Prostate gland (tissue), 2 donors: ENCODE data around the gene ABTB2. TPM values are rescaled to one million over a fixed set of nuclear protein-coding genes. Genes with fewer than 3 reads are reported as not detected.

Source experiments
- DNase-seq: peaks from one replicate; pipeline ENCODE4 v3.0.0-alpha.2; 2019; ENCODE audit warnings: low spot score
- H3K27ac ChIP-seq, 2 donors: fragments of 200-600 bp; sonication (generic); 2 replicates each; pipeline ENCODE4 v1.5.1; 2017 to 2019
- H3K27me3 ChIP-seq: fragments of 200-600 bp; sonication (generic); replicated peaks from 2 replicates; pipeline ENCODE4 v1.5.1; 2019; ENCODE audit not compliant: insufficient read depth
- H3K36me3 ChIP-seq, 2 donors: fragments of 200-600 bp; sonication (generic); 1 replicate in 1 of 2; 2 replicates in 1 of 2; pipeline versions ENCODE4 v1.5.1 to v1.8.1; 2017 to 2019
- H3K4me1 ChIP-seq: fragments of 200-600 bp; sonication (generic); replicated peaks from 2 replicates; pipeline ENCODE4 v1.5.1; 2019
- H3K4me3 ChIP-seq, 2 donors: fragments of 200-600 bp; sonication (generic); 2 replicates each; pipeline ENCODE4 v1.5.1; 2017 to 2019
- H3K9me3 ChIP-seq: fragments of 200-600 bp; sonication (generic); 2 replicates; pipeline ENCODE4 v1.5.1; 2017
- POLR2A ChIP-seq: fragments of 450-650 bp; IDR thresholded peaks from one replicate; pipeline ENCODE4 v1.6.1; 2016; ENCODE audit warnings: antibody characterized with exemption, mild to moderate bottlenecking
- POLR2AphosphoS5 ChIP-seq: sonication (generic); formaldehyde crosslinking; IDR thresholded peaks from one replicate; pipeline ENCODE4 v1.6.1; 2017; ENCODE audit warnings: antibody characterized with exemption
- WGBS: methylation state at CpG from one replicate; pipeline ENCODE4 v1.1.5; 2018; 5-methylcytosine and 5-hydroxymethylcytosine counted together
- intact Hi-C: fragments of 100-400 bp; cut with DNase I; formaldehyde crosslinking; loops from one replicate; pipeline ENCODE4 v1.14.2; 2022
- total RNA-seq, 2 donors: library from RNA; depleted of rRNA; stranded (reverse); fragments of >200 nt; gene quantifications; one replicate each; pipeline ENCODE4 v1.1.0, GENCODE V29; 2016
- TF ChIP-seq, protein P1 (sequence below), 4 experiments: fragments of 200-600 bp in 2 of 4; fragments of 450-650 bp in 2 of 4; sonication (generic) in 2 of 4; IDR thresholded peaks; 1 replicate in 3 of 4; 2 replicates in 1 of 4; pipeline ENCODE4 v1.5.1; 2016 to 2019; ENCODE audit warnings: antibody characterized with exemption in 4 of 4, mild to moderate bottlenecking in 2 of 4, moderate library complexity in 2 of 4

Gene ABTB2
- total RNA-seq, 2 donors from 2014 or later, result 3.0 to 13.7 TPM

DNA sequence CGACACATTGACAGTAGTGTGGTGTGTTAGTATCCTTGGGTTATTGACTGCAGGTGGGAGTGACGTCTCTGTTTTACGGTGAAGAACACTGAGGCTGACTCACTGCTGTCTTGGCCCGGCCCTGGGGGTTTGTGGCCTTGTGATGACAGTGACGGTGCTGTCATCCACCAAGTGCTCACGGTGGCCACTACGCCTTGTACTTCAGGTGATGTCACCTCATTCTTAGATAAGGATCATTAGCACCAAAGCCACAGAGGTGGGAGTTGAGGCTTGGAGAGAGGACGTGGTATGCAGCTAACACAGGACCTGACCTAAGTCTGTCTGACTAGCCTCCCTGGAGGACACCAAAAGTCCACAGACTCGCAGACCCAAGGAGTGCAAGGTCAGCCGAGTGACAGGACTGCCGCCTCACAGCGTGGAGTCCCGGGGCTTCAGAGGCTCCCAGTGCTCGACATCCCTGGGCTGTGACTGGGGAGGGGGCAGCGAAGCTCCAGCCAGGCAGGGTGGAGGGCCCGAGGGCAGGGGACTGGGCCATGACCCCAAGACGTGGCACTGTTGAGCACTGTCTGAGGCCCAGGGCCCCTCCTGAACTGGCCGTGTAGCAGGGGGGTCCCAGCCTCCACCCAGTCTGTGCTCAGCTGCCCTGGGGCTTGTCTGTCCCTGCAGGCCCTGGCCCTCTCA, 195.9 kb downstream of the ABTB2 start:
- H3K27ac ChIP-seq, result no peak overlapping the region
- no peaks in the 10 kb centered on the region for H3K9me3 ChIP-seq
- TF ChIP-seq POLR2AphosphoS5 (no peak), POLR2A (no peak)
- TF ChIP-seq, protein P1, sequence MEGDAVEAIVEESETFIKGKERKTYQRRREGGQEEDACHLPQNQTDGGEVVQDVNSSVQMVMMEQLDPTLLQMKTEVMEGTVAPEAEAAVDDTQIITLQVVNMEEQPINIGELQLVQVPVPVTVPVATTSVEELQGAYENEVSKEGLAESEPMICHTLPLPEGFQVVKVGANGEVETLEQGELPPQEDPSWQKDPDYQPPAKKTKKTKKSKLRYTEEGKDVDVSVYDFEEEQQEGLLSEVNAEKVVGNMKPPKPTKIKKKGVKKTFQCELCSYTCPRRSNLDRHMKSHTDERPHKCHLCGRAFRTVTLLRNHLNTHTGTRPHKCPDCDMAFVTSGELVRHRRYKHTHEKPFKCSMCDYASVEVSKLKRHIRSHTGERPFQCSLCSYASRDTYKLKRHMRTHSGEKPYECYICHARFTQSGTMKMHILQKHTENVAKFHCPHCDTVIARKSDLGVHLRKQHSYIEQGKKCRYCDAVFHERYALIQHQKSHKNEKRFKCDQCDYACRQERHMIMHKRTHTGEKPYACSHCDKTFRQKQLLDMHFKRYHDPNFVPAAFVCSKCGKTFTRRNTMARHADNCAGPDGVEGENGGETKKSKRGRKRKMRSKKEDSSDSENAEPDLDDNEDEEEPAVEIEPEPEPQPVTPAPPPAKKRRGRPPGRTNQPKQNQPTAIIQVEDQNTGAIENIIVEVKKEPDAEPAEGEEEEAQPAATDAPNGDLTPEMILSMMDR (IDR thresholded peaks at IDR 0.05), result no peak
- 80% methylated on average over 11 of the region's 18 CpGs for WGBS
- H3K4me3 ChIP-seq, result no peak overlapping the region
- intact Hi-C loops, result no loop called here
- DNase-seq, result no peak
- peaks cover 4% of the 10 kb centered on the region for H3K4me1 ChIP-seq
- no peaks in the 10 kb centered on the region for H3K27me3 ChIP-seq
- no peaks in the 10 kb centered on the region for H3K36me3 ChIP-seq

DNA sequence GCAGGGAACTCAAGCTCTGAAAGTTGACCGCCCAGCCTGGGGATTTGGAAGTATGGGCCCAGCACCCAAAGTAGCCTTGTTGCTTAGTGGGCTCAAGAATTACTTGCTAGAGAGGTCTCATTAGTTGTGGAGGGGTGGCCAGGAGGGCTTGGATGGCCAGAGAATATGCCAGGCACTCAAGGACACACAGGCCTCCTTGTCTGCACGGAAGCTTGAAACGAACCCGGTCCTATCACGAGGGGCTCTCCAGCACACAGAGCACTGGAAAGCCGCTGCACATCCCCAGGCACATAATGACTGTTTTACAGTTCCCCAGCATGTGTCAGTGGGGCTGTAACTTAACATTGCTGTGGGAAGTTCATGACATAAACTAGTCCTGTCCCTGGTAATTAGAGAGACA, 196.4 kb downstream of the ABTB2 start:
- TF ChIP-seq POLR2A, result no peak
- TF ChIP-seq, protein P1 (IDR thresholded peaks at IDR 0.05), result no peak
- TF ChIP-seq POLR2AphosphoS5, result no peak
- Histone ChIP-seq H3K9me3 (no peaks in the 10 kb centered on the region), H3K4me1 (peaks cover 4% of the 10 kb centered on the region), H3K36me3 (no peaks in the 10 kb centered on the region), H3K27me3 (no peaks in the 10 kb centered on the region), H3K27ac (no peak overlapping the region), H3K4me3 (no peak overlapping the region)
- WGBS, result 86% methylated on average over 6 of the region's 6 CpGs
- no peak for DNase-seq
- intact Hi-C loops, result no loop called here

DNA sequence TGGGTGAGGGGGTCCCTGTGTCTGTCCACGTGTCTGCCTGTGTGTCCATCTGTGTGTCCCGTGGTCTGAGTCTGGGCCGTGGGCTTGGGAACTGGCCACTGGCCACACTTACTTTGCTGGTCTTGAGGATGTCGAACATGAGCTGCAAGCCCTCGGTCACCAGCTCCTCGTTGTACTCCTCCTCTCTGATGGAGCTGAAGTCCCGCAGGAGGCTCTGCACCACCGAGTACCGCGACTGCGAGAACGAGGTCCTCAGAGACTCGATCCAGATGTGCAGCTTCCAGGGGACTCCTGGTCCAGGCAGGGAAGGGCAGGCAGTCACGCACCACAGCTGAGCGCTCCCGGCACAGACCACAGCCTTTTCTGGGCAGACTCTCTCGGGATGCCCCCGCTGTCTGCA, 197.0 kb downstream of the ABTB2 start:
- H3K9me3 ChIP-seq, result no peaks in the 10 kb centered on the region
- H3K27ac ChIP-seq, result no peak overlapping the region
- no peak overlapping the region for H3K4me3 ChIP-seq
- H3K36me3 ChIP-seq, result no peaks in the 10 kb centered on the region
- TF ChIP-seq, protein P1 (IDR thresholded peaks at IDR 0.05), result no peak
- TF ChIP-seq POLR2AphosphoS5, result no peak
- WGBS, result 72% methylated on average over 18 of the region's 18 CpGs
- no peak for DNase-seq
- intact Hi-C loops, result no loop called here
- H3K4me1 ChIP-seq, result peaks cover 5% of the 10 kb centered on the region
- H3K27me3 ChIP-seq, result no peaks in the 10 kb centered on the region

DNA sequence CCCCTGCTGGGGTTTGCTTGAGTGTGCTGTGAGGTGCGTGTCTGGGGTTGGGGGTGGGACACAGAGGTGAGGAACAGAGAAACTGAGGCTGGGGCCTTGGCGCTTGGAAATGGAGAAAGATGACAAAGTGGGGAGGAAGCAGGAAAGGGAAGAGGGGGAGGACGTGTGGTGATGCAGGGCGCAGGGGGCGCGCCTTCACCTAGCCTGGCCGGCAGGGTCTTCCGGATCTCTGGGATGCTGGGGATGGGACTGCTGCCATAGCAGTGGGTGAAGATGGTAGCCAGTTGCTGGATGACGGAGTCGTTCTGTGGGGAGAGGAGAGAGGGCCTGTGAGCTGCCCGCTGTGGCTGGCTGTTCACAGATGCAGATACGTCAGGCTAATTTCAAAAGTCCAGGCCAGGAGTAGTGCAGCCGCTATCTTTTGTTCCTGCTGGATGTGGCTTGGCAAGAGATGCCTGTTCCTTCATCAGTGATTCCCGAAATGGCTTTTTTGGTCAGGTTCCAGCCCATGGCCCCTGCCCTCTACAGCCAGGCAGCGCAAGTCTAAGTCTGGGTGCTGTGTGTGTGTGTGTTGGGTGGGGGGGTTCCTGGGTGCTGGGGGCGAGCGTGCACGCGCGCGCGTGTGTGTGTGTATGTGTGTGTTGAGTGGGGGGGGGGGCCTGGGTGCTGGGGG, 197.6 kb downstream of the ABTB2 start:
- Histone ChIP-seq H3K27ac (no peak overlapping the region), H3K4me3 (no peak overlapping the region), H3K9me3 (no peaks in the 10 kb centered on the region), H3K27me3 (no peaks in the 10 kb centered on the region), H3K36me3 (no peaks in the 10 kb centered on the region), H3K4me1 (peaks cover 9% of the 10 kb centered on the region)
- 77% methylated on average over 21 of the region's 22 CpGs for WGBS
- no peak for DNase-seq
- intact Hi-C loops, result no loop called here
- TF ChIP-seq POLR2A (no peak), POLR2AphosphoS5 (no peak)
- TF ChIP-seq, protein P1 (IDR thresholded peaks at IDR 0.05), result no peak

DNA sequence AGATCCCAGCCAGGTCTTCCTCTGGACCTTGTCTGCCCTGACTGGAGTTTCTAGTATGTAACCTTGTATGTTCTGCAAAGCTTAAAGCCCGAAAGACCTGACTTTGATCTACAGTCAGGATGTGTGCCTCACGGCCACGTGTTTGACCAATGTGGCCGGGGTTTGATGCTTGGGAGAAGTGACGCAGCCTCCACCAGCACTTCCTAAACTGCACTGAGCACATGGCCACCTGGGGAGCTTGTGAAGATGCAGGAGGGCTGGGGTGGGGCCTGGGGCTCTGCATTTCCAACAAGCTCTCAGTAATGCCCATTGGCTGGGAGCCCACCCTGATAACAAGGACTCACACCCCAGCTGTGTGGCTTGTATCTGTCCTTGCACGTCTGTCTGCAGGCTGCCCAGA, 199.1 kb downstream of the ABTB2 start:
- 77% methylated on average over 6 of the region's 6 CpGs for WGBS
- intact Hi-C loops, result no loop called here
- Histone ChIP-seq H3K27me3 (no peaks in the 10 kb centered on the region), H3K36me3 (no peaks in the 10 kb centered on the region), H3K4me1 (peaks cover 16% of the 10 kb centered on the region), H3K27ac (no peak overlapping the region), H3K9me3 (no peaks in the 10 kb centered on the region), H3K4me3 (no peak overlapping the region)
- TF ChIP-seq, protein P1 (IDR thresholded peaks at IDR 0.05), result no peak
- TF ChIP-seq POLR2AphosphoS5 (no peak), POLR2A (no peak)
- no peak for DNase-seq
